ENCODE data around the gene ARID1B. TPM values are rescaled to one million over a fixed set of nuclear protein-coding genes. Genes with fewer than 3 reads are reported as not detected.

ARID1B gene
- total RNA-seq, 4 donors from 2014 or later = 25.2 to 103 (median 59.5) TPM

GRCh38 chr6:156984178-156984738 lies 207.1 kb downstream of the ARID1B start:
- 85 to 90% methylated on average over 3 of the region's 3 CpGs for WGBS, 2 donors
- H3K4me1 ChIP-seq = peaks cover 4 to 51% (median 12%) of the 10 kb centered on the region in 3 donors
- H3K27me3 ChIP-seq = no peaks in the 10 kb centered on the region
- intact Hi-C loops (cut with DNase I) = no loop called here
- H3K9me3 ChIP-seq = no peaks in the 10 kb centered on the region
- no peak overlapping the region for H3K27ac ChIP-seq
- no peak for DNase-seq
- TF ChIP-seq POLR2A (IDR thresholded peaks at IDR 0.05) = no peak
- TF ChIP-seq, protein P1, sequence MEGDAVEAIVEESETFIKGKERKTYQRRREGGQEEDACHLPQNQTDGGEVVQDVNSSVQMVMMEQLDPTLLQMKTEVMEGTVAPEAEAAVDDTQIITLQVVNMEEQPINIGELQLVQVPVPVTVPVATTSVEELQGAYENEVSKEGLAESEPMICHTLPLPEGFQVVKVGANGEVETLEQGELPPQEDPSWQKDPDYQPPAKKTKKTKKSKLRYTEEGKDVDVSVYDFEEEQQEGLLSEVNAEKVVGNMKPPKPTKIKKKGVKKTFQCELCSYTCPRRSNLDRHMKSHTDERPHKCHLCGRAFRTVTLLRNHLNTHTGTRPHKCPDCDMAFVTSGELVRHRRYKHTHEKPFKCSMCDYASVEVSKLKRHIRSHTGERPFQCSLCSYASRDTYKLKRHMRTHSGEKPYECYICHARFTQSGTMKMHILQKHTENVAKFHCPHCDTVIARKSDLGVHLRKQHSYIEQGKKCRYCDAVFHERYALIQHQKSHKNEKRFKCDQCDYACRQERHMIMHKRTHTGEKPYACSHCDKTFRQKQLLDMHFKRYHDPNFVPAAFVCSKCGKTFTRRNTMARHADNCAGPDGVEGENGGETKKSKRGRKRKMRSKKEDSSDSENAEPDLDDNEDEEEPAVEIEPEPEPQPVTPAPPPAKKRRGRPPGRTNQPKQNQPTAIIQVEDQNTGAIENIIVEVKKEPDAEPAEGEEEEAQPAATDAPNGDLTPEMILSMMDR (IDR thresholded peaks at IDR 0.05) = no peak
- H3K36me3 ChIP-seq = no peaks in the 10 kb centered on the region
- no peak overlapping the region for H3K4me3 ChIP-seq

GRCh38 chr6:156985309-156985708 lies 208.1 kb downstream of the ARID1B start:
- no peak overlapping the region for H3K4me3 ChIP-seq
- H3K36me3 ChIP-seq = no peaks in the 10 kb centered on the region
- DNase-seq = no peak
- TF ChIP-seq POLR2A (IDR thresholded peaks at IDR 0.05) = no peak
- TF ChIP-seq, protein P1 (IDR thresholded peaks at IDR 0.05) = no peak
- intact Hi-C loops (cut with DNase I) = no loop called here
- H3K27ac ChIP-seq = no peak overlapping the region
- no peaks in the 10 kb centered on the region for H3K27me3 ChIP-seq
- 75 to 83% methylated on average over 3 of the region's 3 CpGs for WGBS, 2 donors
- peaks cover 4 to 45% (median 11%) of the 10 kb centered on the region in 3 donors for H3K4me1 ChIP-seq
- H3K9me3 ChIP-seq = no peaks in the 10 kb centered on the region

- Histone ChIP-seq H3K36me3 (no peaks in the 10 kb centered on the region), H3K4me1 (peaks cover 4 to 43% (median 11%) of the 10 kb centered on the region in 3 donors), H3K4me3 (no peak overlapping the region), H3K9me3 (no peaks in the 10 kb centered on the region), H3K27ac (no peak overlapping the region), H3K27me3 (no peaks in the 10 kb centered on the region)
- no peak for TF ChIP-seq POLR2A (IDR thresholded peaks at IDR 0.05)
- TF ChIP-seq, protein P1 (IDR thresholded peaks at IDR 0.05) = no peak
- no peak for DNase-seq
- WGBS, 2 donors = 53 to 71% methylated on average over 6 of the region's 6 CpGs
- intact Hi-C loops (cut with DNase I) = no loop called here
Observed at GRCh38 chr6:156988276-156989158, 211.3 kb downstream of the ARID1B start.

DNA sequence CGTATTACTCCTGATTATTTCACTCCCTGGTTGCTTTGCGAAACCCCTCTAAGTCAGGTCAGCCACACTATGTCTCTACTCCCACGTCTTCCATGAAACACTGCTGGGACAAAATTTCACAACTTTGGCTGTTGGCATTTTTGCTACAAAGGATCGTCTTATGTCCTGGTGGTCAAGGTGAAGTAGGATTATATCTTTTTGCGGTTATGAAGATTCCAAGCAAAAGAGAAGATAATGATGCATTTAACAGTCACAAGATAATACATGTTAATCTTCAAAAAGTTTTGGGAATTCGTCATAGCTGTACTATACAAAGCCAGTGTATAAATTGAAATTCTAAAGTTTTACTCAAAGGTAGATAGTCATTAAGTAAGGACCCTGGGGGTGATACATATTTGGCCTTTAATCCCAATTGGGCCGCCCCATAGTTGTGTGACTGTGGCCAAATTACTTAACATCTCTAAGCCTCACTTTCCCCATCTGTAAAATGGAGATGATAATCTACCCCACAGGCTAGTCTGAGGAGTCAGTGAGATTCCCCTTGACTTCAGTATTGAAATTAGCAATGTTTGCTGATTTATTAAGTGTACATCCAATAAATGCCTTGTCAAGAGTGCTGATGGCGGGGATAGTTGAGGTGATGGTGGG lies 212.1 kb downstream of the ARID1B start:
- peaks cover 0 to 35% (median 11%) of the 10 kb centered on the region in 3 donors for H3K4me1 ChIP-seq
- no peaks in the 10 kb centered on the region for H3K27me3 ChIP-seq
- WGBS, 2 donors = 80 to 82% methylated on average over 8 of the region's 8 CpGs
- H3K36me3 ChIP-seq = no peaks in the 10 kb centered on the region
- no peak for TF ChIP-seq POLR2A (IDR thresholded peaks at IDR 0.05)
- TF ChIP-seq, protein P1 (IDR thresholded peaks at IDR 0.05) = no peak
- H3K9me3 ChIP-seq = no peaks in the 10 kb centered on the region
- no peak overlapping the region for H3K4me3 ChIP-seq
- intact Hi-C loops (cut with DNase I) = no loop called here
- no peak overlapping the region for H3K27ac ChIP-seq
- DNase-seq = no peak
